ENCODE data around the gene NPIPB8.
"Not testable (repeated sequence)": the region's sequence is repeated elsewhere in the genome, so short reads cannot be mapped to it uniquely, and the experiment has no call there.

Gene NPIPB8

DNA sequence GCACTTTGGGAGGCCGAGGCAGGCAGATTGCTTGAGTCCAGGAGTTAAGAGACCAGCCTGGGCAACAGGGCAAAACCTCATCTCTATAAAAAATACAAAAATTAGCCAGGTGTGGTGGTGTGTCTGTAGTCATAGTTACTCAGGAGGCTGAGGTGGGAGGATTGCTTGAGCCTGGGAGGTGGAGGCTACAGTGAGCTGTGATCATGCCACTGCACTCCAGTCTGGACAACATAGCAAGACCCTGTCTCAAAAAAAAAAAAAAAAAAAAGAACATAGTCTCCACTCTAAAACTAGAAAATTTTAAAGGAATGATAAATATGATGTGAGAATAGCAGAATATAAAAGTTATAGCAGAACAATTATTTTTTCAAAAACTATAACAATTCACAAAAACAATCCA lies 17.5 kb upstream of the NPIPB8 start:
- POLR2A ChIA-PET; H3K9me3 ChIP-seq (ENCODE audit: control extremely low read depth in 1 of 5, control insufficient read depth in 4 of 5, insufficient read depth in 2 of 5, low read depth in 1 of 5, low read length in 4 of 5); H3K36me3 ChIP-seq (ENCODE audit: control insufficient read depth in 4 of 4, insufficient read depth in 4 of 4, low read length in 3 of 4); H3K4me3 ChIP-seq (ENCODE audit: control insufficient read depth in 1 of 7, extremely low read depth in 1 of 7, insufficient read depth in 4 of 7, low read depth in 2 of 7, low read length in 6 of 7); H3K27ac ChIP-seq (ENCODE audit: insufficient read depth in 1 of 2, low read depth in 1 of 2, low read length in 2 of 2, poor library complexity in 1 of 2, severe bottlenecking in 2 of 2); H3K27me3 ChIP-seq (replicated peaks in 2 of 5; ENCODE audit: control insufficient read depth in 4 of 5, insufficient read depth in 5 of 5, low read length in 4 of 5); DNase-seq; CTCF ChIA-PET: not testable (repeated sequence)
- WGBS (ENCODE audit: insufficient coverage): no CpG with 5 or more reads among the region's 1 CpG
- peaks cover 0 to 14% (median 3%) of the 10 kb centered on the region in 4 experiments for H3K4me1 ChIP-seq (ENCODE audit: control extremely low read depth in 1 of 4, control insufficient read depth in 4 of 4, insufficient read depth in 4 of 4, low read length in 3 of 4)

DNA sequence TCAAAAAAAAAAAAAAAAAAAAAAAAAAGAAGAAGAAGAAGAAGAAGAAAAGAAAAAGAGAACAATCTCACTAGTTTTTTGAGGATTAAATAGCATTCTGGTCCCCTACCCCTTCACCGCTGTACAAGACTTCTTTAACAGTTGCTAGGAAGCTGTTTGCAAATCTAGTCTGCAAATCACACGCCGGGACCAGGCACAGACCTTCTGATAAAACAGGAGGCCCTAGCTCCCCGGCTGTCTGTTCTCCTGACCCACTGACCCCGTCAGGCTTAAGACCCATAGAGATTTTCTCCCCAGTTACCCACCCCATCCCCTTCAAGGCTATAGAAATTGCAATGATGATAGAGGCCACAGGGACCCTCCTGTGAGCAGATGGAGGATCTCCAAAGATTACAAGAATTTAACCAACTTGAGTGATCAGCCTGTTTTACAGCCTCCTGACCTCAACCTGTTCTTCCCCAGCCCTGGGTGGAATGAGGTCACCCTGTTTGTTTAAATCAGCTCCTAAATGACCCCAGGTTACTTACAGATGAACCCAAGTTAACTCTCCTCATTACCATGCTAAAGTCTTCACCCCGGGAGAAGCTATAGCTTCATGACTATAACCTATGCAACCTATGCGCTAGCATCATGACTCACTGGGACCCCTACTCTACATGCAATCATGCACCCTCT lies 16.2 kb upstream of the NPIPB8 start:
- 100% methylated on average over 5 of the region's 7 CpGs for WGBS (ENCODE audit: insufficient coverage)
- DNase-seq: no peak
- CTCF ChIA-PET: no interaction called here
- POLR2A ChIA-PET: no interaction called here
- peak overlapping the region in 1 of 7 experiments; percentile 5 for H3K4me3 ChIP-seq (ENCODE audit: control insufficient read depth in 1 of 7, extremely low read depth in 1 of 7, insufficient read depth in 4 of 7, low read depth in 2 of 7, low read length in 6 of 7)
- no peaks in the 10 kb centered on the region for H3K27me3 ChIP-seq (replicated peaks in 2 of 5; ENCODE audit: control insufficient read depth in 4 of 5, insufficient read depth in 5 of 5, low read length in 4 of 5)
- no peaks in the 10 kb centered on the region for H3K9me3 ChIP-seq (ENCODE audit: control extremely low read depth in 1 of 5, control insufficient read depth in 4 of 5, insufficient read depth in 2 of 5, low read depth in 1 of 5, low read length in 4 of 5)
- no peak overlapping the region for H3K27ac ChIP-seq (ENCODE audit: insufficient read depth in 1 of 2, low read depth in 1 of 2, low read length in 2 of 2, poor library complexity in 1 of 2, severe bottlenecking in 2 of 2)
- H3K36me3 ChIP-seq (ENCODE audit: control insufficient read depth in 4 of 4, insufficient read depth in 4 of 4, low read length in 3 of 4): peaks cover 0 to 7% (median 1%) of the 10 kb centered on the region in 4 experiments
- H3K4me1 ChIP-seq (ENCODE audit: control extremely low read depth in 1 of 4, control insufficient read depth in 4 of 4, insufficient read depth in 4 of 4, low read length in 3 of 4): peaks cover 0 to 14% (median 3%) of the 10 kb centered on the region in 4 experiments

DNA sequence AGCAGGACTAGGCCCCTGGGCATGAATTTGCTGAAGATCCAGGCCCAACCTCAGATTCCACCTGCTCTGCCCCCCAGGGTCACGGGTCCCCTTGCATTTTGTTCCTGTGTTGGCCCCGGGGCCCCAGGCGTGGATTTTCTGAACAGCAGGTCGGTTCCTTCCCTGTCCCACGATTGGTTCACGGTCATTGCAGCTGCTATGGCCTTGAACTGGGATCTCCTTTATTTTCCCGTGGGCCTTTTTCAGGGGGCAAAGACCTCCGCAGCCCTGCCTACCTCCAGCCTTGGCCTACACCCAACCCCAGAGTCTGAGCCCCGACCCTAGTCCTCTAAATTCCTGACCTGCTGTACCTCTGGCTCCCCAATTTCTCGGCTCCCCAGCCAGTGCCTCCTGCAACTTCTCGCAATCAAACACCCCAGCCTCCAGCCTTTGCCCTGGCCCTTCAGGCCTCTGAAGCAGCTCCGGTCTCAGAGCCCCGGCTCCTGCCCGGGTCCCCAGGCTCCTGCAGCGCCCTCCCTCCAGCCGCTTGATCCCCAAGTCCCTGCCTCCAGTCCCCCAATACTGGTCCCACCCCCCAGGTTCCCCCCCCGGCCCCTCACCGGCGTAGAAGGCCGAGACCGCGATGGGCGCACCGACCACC lies 15.2 kb upstream of the NPIPB8 start:
- POLR2A ChIA-PET: not testable (repeated sequence)

DNA sequence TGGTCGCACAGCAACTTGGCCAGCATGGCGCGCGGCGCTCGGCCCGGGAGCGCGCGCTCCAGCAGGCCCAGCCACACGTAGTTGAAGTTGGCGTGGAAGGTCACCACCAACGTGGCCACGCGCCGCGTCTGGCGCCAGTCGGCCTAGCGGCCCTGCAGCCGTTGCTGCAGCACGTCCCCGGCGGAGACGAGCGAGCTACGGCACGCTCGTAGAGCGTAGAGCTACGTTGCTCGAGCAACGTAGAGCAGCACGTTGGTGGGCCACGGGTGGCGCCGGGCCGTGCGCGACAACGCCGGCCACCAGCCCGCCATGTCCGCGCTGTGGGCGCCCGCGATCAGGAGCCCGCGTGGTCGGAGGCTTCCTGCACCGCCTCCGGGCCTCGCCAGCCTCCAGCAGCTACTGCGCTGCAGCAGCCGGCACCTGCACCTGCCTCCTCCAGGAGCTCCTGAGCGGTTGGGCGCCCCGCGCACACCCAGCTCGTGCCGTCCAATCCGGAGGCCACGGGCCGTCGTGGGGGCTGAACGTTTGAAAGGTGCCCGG lies 14.6 kb upstream of the NPIPB8 start:
- H3K27ac ChIP-seq (ENCODE audit: insufficient read depth in 1 of 2, low read depth in 1 of 2, low read length in 2 of 2, poor library complexity in 1 of 2, severe bottlenecking in 2 of 2): no peak overlapping the region

More for the DNA sequence above, 15.2 kb upstream of the NPIPB8 start:
- WGBS (ENCODE audit: insufficient coverage): 33% methylated on average over 21 of the region's 24 CpGs
- CTCF ChIA-PET; H3K27ac ChIP-seq (ENCODE audit: insufficient read depth in 1 of 2, low read depth in 1 of 2, low read length in 2 of 2, poor library complexity in 1 of 2, severe bottlenecking in 2 of 2); H3K36me3 ChIP-seq (ENCODE audit: control insufficient read depth in 4 of 4, insufficient read depth in 4 of 4, low read length in 3 of 4); H3K9me3 ChIP-seq (ENCODE audit: control extremely low read depth in 1 of 5, control insufficient read depth in 4 of 5, insufficient read depth in 2 of 5, low read depth in 1 of 5, low read length in 4 of 5); H3K27me3 ChIP-seq (replicated peaks in 2 of 5; ENCODE audit: control insufficient read depth in 4 of 5, insufficient read depth in 5 of 5, low read length in 4 of 5): not testable (repeated sequence)
- DNase-seq: peak in 1 of 3 donors; percentile 17
- H3K4me1 ChIP-seq (ENCODE audit: control extremely low read depth in 1 of 4, control insufficient read depth in 4 of 4, insufficient read depth in 4 of 4, low read length in 3 of 4): peaks cover 0 to 14% (median 3%) of the 10 kb centered on the region in 4 experiments
- H3K4me3 ChIP-seq (ENCODE audit: control insufficient read depth in 1 of 7, extremely low read depth in 1 of 7, insufficient read depth in 4 of 7, low read depth in 2 of 7, low read length in 6 of 7): peak overlapping the region in 6 of 7 experiments; percentile 23 to 82 (median 68)

DNA sequence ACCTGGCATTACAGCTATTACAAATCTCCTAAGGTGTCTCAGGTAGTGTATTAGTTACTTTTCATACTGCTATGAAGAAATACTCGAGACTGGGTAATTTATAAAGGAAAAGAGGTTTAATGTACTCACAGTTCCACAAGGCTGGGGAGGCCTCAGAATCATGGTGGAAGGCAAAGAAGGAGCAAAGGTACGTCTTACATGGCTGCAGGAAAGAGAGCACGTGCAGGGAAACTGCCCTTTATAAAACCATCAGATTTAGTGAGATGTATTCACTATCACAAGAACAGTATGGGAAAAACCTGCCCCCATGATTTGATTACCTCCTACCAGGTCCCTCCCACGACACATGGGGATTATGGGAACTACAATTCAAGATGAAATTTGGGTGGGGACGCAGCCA lies 7.0 kb upstream of the NPIPB8 start:
- H3K9me3 ChIP-seq (ENCODE audit: control extremely low read depth in 1 of 5, control insufficient read depth in 4 of 5, insufficient read depth in 2 of 5, low read depth in 1 of 5, low read length in 4 of 5); POLR2A ChIA-PET; H3K4me1 ChIP-seq (ENCODE audit: control extremely low read depth in 1 of 4, control insufficient read depth in 4 of 4, insufficient read depth in 4 of 4, low read length in 3 of 4); H3K4me3 ChIP-seq (ENCODE audit: control insufficient read depth in 1 of 7, extremely low read depth in 1 of 7, insufficient read depth in 4 of 7, low read depth in 2 of 7, low read length in 6 of 7); H3K36me3 ChIP-seq (ENCODE audit: control insufficient read depth in 4 of 4, insufficient read depth in 4 of 4, low read length in 3 of 4); H3K27me3 ChIP-seq (replicated peaks in 2 of 5; ENCODE audit: control insufficient read depth in 4 of 5, insufficient read depth in 5 of 5, low read length in 4 of 5); H3K27ac ChIP-seq (ENCODE audit: insufficient read depth in 1 of 2, low read depth in 1 of 2, low read length in 2 of 2, poor library complexity in 1 of 2, severe bottlenecking in 2 of 2); DNase-seq; CTCF ChIA-PET: not testable (repeated sequence)
- WGBS (ENCODE audit: insufficient coverage): no CpG with 5 or more reads among the region's 5 CpGs

More for the DNA sequence above, 14.6 kb upstream of the NPIPB8 start:
- Histone ChIP-seq H3K4me3 (ENCODE audit: control insufficient read depth in 1 of 7, extremely low read depth in 1 of 7, insufficient read depth in 4 of 7, low read depth in 2 of 7, low read length in 6 of 7) (peak overlapping the region in 6 of 7 experiments; percentile 48 to 82 (median 68)), H3K36me3 (ENCODE audit: control insufficient read depth in 4 of 4, insufficient read depth in 4 of 4, low read length in 3 of 4) (peaks cover 0 to 3% (median 0%) of the 10 kb centered on the region in 4 experiments), H3K27me3 (replicated peaks in 2 of 5; ENCODE audit: control insufficient read depth in 4 of 5, insufficient read depth in 5 of 5, low read length in 4 of 5) (no peaks in the 10 kb centered on the region), H3K9me3 (ENCODE audit: control extremely low read depth in 1 of 5, control insufficient read depth in 4 of 5, insufficient read depth in 2 of 5, low read depth in 1 of 5, low read length in 4 of 5) (no peaks in the 10 kb centered on the region), H3K4me1 (ENCODE audit: control extremely low read depth in 1 of 4, control insufficient read depth in 4 of 4, insufficient read depth in 4 of 4, low read length in 3 of 4) (peaks cover 0 to 14% (median 3%) of the 10 kb centered on the region in 4 experiments)
- DNase-seq: peak; percentile 54 to 79 (median 68)
- under 1% methylated on average over 66 of the region's 68 CpGs for WGBS (ENCODE audit: insufficient coverage)
- ChIA-PET CTCF (interaction anchor here (1.3 kb wide), 1 partner anchor 26 kb away, joined by 3 read pairs; no protein-coding TSS in a partner anchor), POLR2A (no interaction called here)

DNA sequence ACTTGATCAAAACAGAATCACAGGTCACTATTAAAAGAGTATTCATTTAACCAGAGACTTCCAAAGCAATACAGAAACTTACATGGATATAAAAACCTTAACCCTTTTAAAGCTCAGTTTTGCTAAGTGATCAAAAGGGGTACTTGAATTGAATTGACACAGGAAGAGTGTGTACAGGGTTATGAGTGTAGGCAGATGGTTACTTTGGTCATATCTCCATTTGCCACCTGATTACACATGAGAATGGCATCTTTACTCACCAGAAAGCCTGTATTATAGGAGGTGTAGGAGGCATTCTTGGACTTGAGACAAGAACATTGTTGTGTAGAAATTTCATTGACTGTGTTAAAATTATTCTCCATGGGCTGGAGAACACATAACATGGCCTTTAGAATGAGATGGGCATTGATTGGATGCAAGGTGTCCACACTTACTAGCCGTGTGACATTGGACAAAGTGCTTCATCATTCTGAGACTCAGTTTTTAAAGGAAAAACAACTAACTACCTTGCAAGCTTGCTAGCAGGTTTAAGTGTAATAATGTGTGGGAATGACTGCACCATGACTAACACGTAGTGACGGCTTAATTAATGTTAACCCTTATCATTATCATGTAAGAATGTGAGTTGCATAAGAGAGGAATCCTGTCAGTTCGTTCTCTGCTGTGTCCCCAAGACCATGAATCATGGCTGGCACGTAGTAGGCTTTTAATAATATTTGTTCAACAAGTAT lies 1.6 kb upstream of the NPIPB8 start:
- DNase-seq; H3K4me3 ChIP-seq (ENCODE audit: control insufficient read depth in 1 of 7, extremely low read depth in 1 of 7, insufficient read depth in 4 of 7, low read depth in 2 of 7, low read length in 6 of 7); CTCF ChIA-PET; H3K27ac ChIP-seq (ENCODE audit: insufficient read depth in 1 of 2, low read depth in 1 of 2, low read length in 2 of 2, poor library complexity in 1 of 2, severe bottlenecking in 2 of 2); H3K4me1 ChIP-seq (ENCODE audit: control extremely low read depth in 1 of 4, control insufficient read depth in 4 of 4, insufficient read depth in 4 of 4, low read length in 3 of 4); H3K27me3 ChIP-seq (replicated peaks in 2 of 5; ENCODE audit: control insufficient read depth in 4 of 5, insufficient read depth in 5 of 5, low read length in 4 of 5); POLR2A ChIA-PET; H3K36me3 ChIP-seq (ENCODE audit: control insufficient read depth in 4 of 4, insufficient read depth in 4 of 4, low read length in 3 of 4); H3K9me3 ChIP-seq (ENCODE audit: control extremely low read depth in 1 of 5, control insufficient read depth in 4 of 5, insufficient read depth in 2 of 5, low read depth in 1 of 5, low read length in 4 of 5): not testable (repeated sequence)
- no CpG with 5 or more reads among the region's 5 CpGs for WGBS (ENCODE audit: insufficient coverage)

DNA sequence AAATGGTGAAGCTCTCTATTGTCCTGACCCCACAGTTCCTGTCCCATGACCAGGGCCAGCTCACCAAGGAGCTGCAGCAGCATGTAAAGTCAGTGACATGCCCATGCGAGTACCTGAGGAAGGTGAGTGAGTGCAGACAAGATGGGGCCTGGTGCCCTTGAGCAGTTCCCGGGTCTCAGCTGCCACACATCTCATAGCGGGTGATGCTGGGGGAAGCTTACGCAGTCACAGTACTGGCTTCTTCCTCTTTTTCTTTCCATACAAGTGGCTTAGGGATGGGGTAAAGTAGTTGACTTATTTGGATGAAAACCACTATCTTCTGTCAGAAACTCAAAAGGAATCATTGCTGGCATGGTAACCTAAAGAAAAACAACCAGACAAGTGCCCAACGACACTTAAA lies 494 bp downstream of the NPIPB8 start:
- CTCF ChIA-PET; H3K27ac ChIP-seq (ENCODE audit: insufficient read depth in 1 of 2, low read depth in 1 of 2, low read length in 2 of 2, poor library complexity in 1 of 2, severe bottlenecking in 2 of 2): not testable (repeated sequence)

More for the DNA sequence above, 494 bp downstream of the NPIPB8 start:
- H3K4me3 ChIP-seq (ENCODE audit: control insufficient read depth in 1 of 7, extremely low read depth in 1 of 7, insufficient read depth in 4 of 7, low read depth in 2 of 7, low read length in 6 of 7); H3K36me3 ChIP-seq (ENCODE audit: control insufficient read depth in 4 of 4, insufficient read depth in 4 of 4, low read length in 3 of 4); H3K27me3 ChIP-seq (replicated peaks in 2 of 5; ENCODE audit: control insufficient read depth in 4 of 5, insufficient read depth in 5 of 5, low read length in 4 of 5); H3K4me1 ChIP-seq (ENCODE audit: control extremely low read depth in 1 of 4, control insufficient read depth in 4 of 4, insufficient read depth in 4 of 4, low read length in 3 of 4); DNase-seq; H3K9me3 ChIP-seq (ENCODE audit: control extremely low read depth in 1 of 5, control insufficient read depth in 4 of 5, insufficient read depth in 2 of 5, low read depth in 1 of 5, low read length in 4 of 5); POLR2A ChIA-PET: not testable (repeated sequence)
- WGBS (ENCODE audit: insufficient coverage): no CpG with 5 or more reads among the region's 5 CpGs
